K562 (cell line): ENCODE measurements around the gene TXNL4A. TPM values are rescaled to one million over a fixed set of nuclear protein-coding genes. Genes with fewer than 3 reads are reported as not detected.

Experiments used
- ATAC-seq: fragments of 200-7000 bp; cut with Tn5 transposase; 3 replicates; pipeline ENCODE4 v1.9.1; 2020; ENCODE audit warnings: moderate library complexity
- BruUV-seq: library from RNA; stranded (reverse); fragments of 400-500 nt; replicated peaks from 2 replicates; lab custom pipeline; 2021; lab: Mats Ljungman, UMichigan
- CTCF ChIA-PET: fragments of 300-600 bp; formaldehyde crosslinking; extraction: SDS; loops from one replicate; lab custom pipeline; 2021; ENCODE audit warnings: low intra/inter-chr PET ratio; lab: Yijun Ruan, JAX
- POLR2A ChIA-PET: fragments of 300-600, 350-650 bp; sonication (Branson Sonifier 250); formaldehyde crosslinking; extraction: SDS; loops from one replicate; lab custom pipeline; 2021; ENCODE audit warnings: antibody characterized with exemption, inconsistent platforms; lab: Yijun Ruan, JAX
- DNase-seq, 4 experiments: peaks; one replicate each; pipeline versions ENCODE4 v3.0.0 to v3.0.0-alpha.2; 2011 to 2018; ENCODE audit warnings: low spot score in 3 of 4, mixed read lengths in 3 of 4; ENCODE audit errors: extremely low read depth in 1 of 4
- FAIRE-seq: peaks from 2 replicates; lab custom pipeline; 2011; peaks lifted over from hg19 to GRCh38; lab: Jason Lieb, UNC
- H2AFZ ChIP-seq: 2 replicates; pipeline ENCODE4 v1.6.0; 2011; ENCODE audit warnings: low read depth, low read length, control low read depth, inconsistent platforms
- H3K27ac ChIP-seq: fragments of 200-600 bp; 3 replicates; pipeline ENCODE4 v1.8.0; 2011; ENCODE audit warnings: low read depth, mild to moderate bottlenecking, control low read depth, inconsistent platforms, low read length, moderate library complexity, mixed read lengths; ENCODE audit errors: extremely low read depth
- H3K27me3 ChIP-seq, 2 experiments: fragments of 300-600 bp in 1 of 2; 2 replicates in 1 of 2; 3 replicates in 1 of 2; pipeline versions ENCODE4 v1.6.0 to v1.8.0; 2011; ENCODE audit warnings: inconsistent platforms in 2 of 2, low read length in 2 of 2, mild to moderate bottlenecking in 1 of 2, mixed read lengths in 1 of 2, moderate library complexity in 1 of 2; ENCODE audit not compliant: control insufficient read depth in 2 of 2, insufficient read depth in 2 of 2
- H3K36me3 ChIP-seq: fragments of 300-600 bp; 3 replicates; pipeline ENCODE4 v1.8.0; 2011; ENCODE audit warnings: mild to moderate bottlenecking, low read length, inconsistent platforms; ENCODE audit not compliant: control insufficient read depth, insufficient read depth
- H3K4me1 ChIP-seq, 2 experiments: fragments of 200-600 bp in 1 of 2; replicated peaks in 1 of 2; 2 replicates in 1 of 2; 3 replicates in 1 of 2; pipeline versions ENCODE4 v1.5.1 to v1.8.0; 2011; ENCODE audit warnings: inconsistent platforms in 2 of 2, low read length in 2 of 2, mild to moderate bottlenecking in 1 of 2, mixed read lengths in 1 of 2, moderate library complexity in 1 of 2; ENCODE audit not compliant: control insufficient read depth in 2 of 2, insufficient read depth in 2 of 2
- H3K4me2 ChIP-seq: 2 replicates; pipeline ENCODE4 v1.6.1; 2011; ENCODE audit warnings: low read length, control low read depth, inconsistent platforms, mixed read lengths; ENCODE audit not compliant: insufficient read depth
- H3K4me3 ChIP-seq: fragments of 200-600 bp; sonication (generic), shearing (Covaris generic); 2 replicates; pipeline ENCODE4 v1.5.1; 2016; ENCODE audit warnings: control low read depth, inconsistent platforms
- H3K79me2 ChIP-seq: fragments of 200-600 bp; 3 replicates; pipeline ENCODE4 v1.8.0; 2011; ENCODE audit warnings: low read length, inconsistent platforms; ENCODE audit not compliant: control insufficient read depth, insufficient read depth
- H3K9ac ChIP-seq, 2 experiments: 2 replicates each; pipeline versions ENCODE4 v1.6.0 to v1.6.1; 2011; ENCODE audit warnings: low read depth in 2 of 2, low read length in 2 of 2, control low read depth in 1 of 2, inconsistent platforms in 1 of 2, mild to moderate bottlenecking in 1 of 2, mixed read lengths in 1 of 2; ENCODE audit not compliant: insufficient read depth in 1 of 2
- H3K9me1 ChIP-seq: one replicate; pipeline ENCODE4 v1.6.0; 2011; ENCODE audit warnings: inconsistent platforms, mild to moderate bottlenecking, low read length, moderate library complexity; ENCODE audit not compliant: control insufficient read depth, insufficient read depth
- H3K9me3 ChIP-seq: replicated peaks from 2 replicates; pipeline ENCODE4 v1.5.1; 2011; ENCODE audit warnings: low read depth, low read length, inconsistent platforms; ENCODE audit not compliant: control insufficient read depth, insufficient read depth
- H4K20me1 ChIP-seq: replicated peaks from 2 replicates; pipeline ENCODE4 v1.6.1; 2011; ENCODE audit warnings: low read length, inconsistent platforms, mixed read lengths; ENCODE audit not compliant: control insufficient read depth, insufficient read depth
- ESRRA ChIP-seq: fragments of 450-650 bp; IDR thresholded peaks from 2 replicates; pipeline ENCODE4 v1.6.1; 2014; ENCODE audit warnings: low read depth, mild to moderate bottlenecking, moderate library complexity, borderline replicate concordance
- HNRNPL ChIP-seq: fragments of 200-400 bp; formaldehyde crosslinking; IDR thresholded peaks from 2 replicates; pipeline ENCODE4 v1.6.1; 2017; ENCODE audit warnings: low read depth, mild to moderate bottlenecking, low read length
- KLF13 ChIP-seq: fragments of 450-650 bp; IDR thresholded peaks from 2 replicates; pipeline ENCODE4 v1.6.1; 2016; ENCODE audit warnings: missing genetic modification characterization, low read depth, mild to moderate bottlenecking, missing compliant biosample characterization, moderate library complexity, borderline replicate concordance
- MGA ChIP-seq: fragments of 450-650 bp; IDR thresholded peaks from 2 replicates; pipeline ENCODE4 v1.6.1; 2016; ENCODE audit warnings: mild to moderate bottlenecking, moderate library complexity
- RBM34 ChIP-seq: fragments of 200-400 bp; formaldehyde crosslinking; IDR thresholded peaks from 2 replicates; pipeline ENCODE4 v1.6.1; 2018; ENCODE audit warnings: low read length, borderline replicate concordance; ENCODE audit not compliant: insufficient read depth
- SIX5 ChIP-seq, 2 experiments: IDR thresholded peaks; 2 replicates each; pipeline ENCODE4 v1.6.1; 2011; ENCODE audit warnings: low read length in 2 of 2, borderline replicate concordance in 1 of 2, low read depth in 1 of 2, mild to moderate bottlenecking in 1 of 2, moderate library complexity in 1 of 2; ENCODE audit not compliant: insufficient read depth in 1 of 2
- SMC3 ChIP-seq: conservative IDR thresholded peaks from 2 replicates; pipeline ENCODE4 v1.6.1; 2011; ENCODE audit warnings: low read depth, low read length, improper control_type of control experiment; ENCODE audit not compliant: insufficient read depth
- STAT5A ChIP-seq: IDR thresholded peaks from 2 replicates; pipeline ENCODE4 v1.6.1; 2012; ENCODE audit warnings: low read length, inconsistent platforms, borderline replicate concordance
- ZFP91 ChIP-seq: sonication (generic); formaldehyde crosslinking; IDR thresholded peaks from 2 replicates; pipeline ENCODE4 v1.8.0; 2022; ENCODE audit warnings: mild to moderate bottlenecking, missing genetic modification reagents
- WGBS: fragments of 100-300 bp; shearing (Covaris generic); methylation state at CpG from one replicate; pipeline ENCODE4 v1.1.6; 2016; ENCODE audit warnings: low coverage, mixed read lengths; ENCODE audit not compliant: insufficient coverage; ENCODE audit errors: missing lambda C conversion rate; 5-methylcytosine and 5-hydroxymethylcytosine counted together
- in situ Hi-C: fragments of 300-500 bp; cut with MboI; formaldehyde crosslinking; loops from 4 replicates; pipeline ENCODE4 v1.15.0; 2018; ENCODE audit warnings: inconsistent platforms, mixed read lengths
- intact Hi-C: fragments of 100-400 bp; cut with micrococcal nuclease; formaldehyde crosslinking; loops from 2 replicates; pipeline ENCODE4 v1.14.2; 2022
- polyA plus RNA-seq, 8 experiments: library from polyadenylated mRNA; depleted of rRNA in 4 of 8; stranded (reverse) in 5 of 8; unstranded in 3 of 8; fragments of >200 nt; fragmentation: Nextera tagmentation in 2 of 8; fragmentation: Illumina TruSeq in 1 of 8; extraction: Ambion mirVana in 2 of 8; extraction: Trizol in 1 of 8; gene quantifications; 2 replicates each; pipeline versions ENCODE4 v1.2.1 to v1.2.3, GENCODE V29; 2011 to 2014; ENCODE audit warnings: inconsistent platforms in 1 of 8, missing spikeins in 1 of 8
- total RNA-seq, 7 experiments: library from RNA; depleted of rRNA in 6 of 7; stranded (reverse); fragments of >200 nt in 6 of 7; fragmentation: Illumina TruSeq in 2 of 7; extraction: Trizol in 2 of 7; gene quantifications; 2 replicates each; pipeline versions ENCODE4 v1.2.1 to v1.2.3, GENCODE V29; 2011 to 2021; ENCODE audit warnings: low replicate concordance in 1 of 7

Gene TXNL4A
- total and polyA plus RNA-seq, 9 of the 15 experiments (the other 6 are each of a cell fraction or from before 2014, with no cell fraction given) = 27.0 to 132 (median 87.5) TPM

GRCh38 chr18:79971986-79972385 is 16.4 kb downstream of the TXNL4A start:
- no peaks in the 10 kb centered on the region for H3K9me3 ChIP-seq
- ChIA-PET CTCF (no interaction called here), POLR2A (no interaction called here)
- H4K20me1 ChIP-seq = peaks cover 30% of the 10 kb centered on the region
- no peak for FAIRE-seq
- H3K4me1 ChIP-seq = peaks cover 9 to 18% of the 10 kb centered on the region in 2 experiments; a peak in 4 of 5 replicates
- whole genome bisulfite sequencing = 93% methylated on average over 9 of the region's 9 CpGs
- peaks cover 45% of the 10 kb centered on the region for H3K79me2 ChIP-seq
- no peak overlapping the region for H3K4me2 ChIP-seq
- no peak for DNase-seq
- H2AFZ ChIP-seq = no peak overlapping the region
- intact Hi-C loops = no loop called here
- H3K27ac ChIP-seq = no peak overlapping the region
- H3K9me1 ChIP-seq = no peaks in the 10 kb centered on the region
- BruUV-seq = no TSS peak
- H3K36me3 ChIP-seq = peaks cover 70% of the 10 kb centered on the region
- H3K27me3 ChIP-seq = no peaks in the 10 kb centered on the region
- ATAC-seq = no peak
- no peak overlapping the region for H3K4me3 ChIP-seq
- in situ Hi-C loops = no loop called here
- no peak overlapping the region for H3K9ac ChIP-seq
- TF ChIP-seq STAT5A (no peak), SIX5 (IDR thresholded peaks at IDR 0.05; ENCODE audit: borderline replicate concordance in 1 of 2, insufficient read depth in 1 of 2, low read depth in 1 of 2, low read length in 2 of 2) (no peak), HNRNPL (no peak), ESRRA (no peak), RBM34 (no peak), ZFP91 (CRISPR knock-in tag) (no peak), SMC3 (no peak), KLF13 (tag) (no peak), MGA (no peak)
